SK-N-MC (cell line): ENCODE results near the gene COL4A1.

Experiments
- EZH2 ChIP-seq: fragments of 200-600 bp; sonication (generic); IDR thresholded peaks from one replicate; pipeline ENCODE4 v1.6.1; 2017; ENCODE audit warnings: antibody characterized with exemption
- POLR2AphosphoS5 ChIP-seq: IDR thresholded peaks from 2 replicates; pipeline ENCODE4 v1.6.1; 2012; ENCODE audit warnings: mild to moderate bottlenecking, low read depth, low read length, borderline replicate concordance

GRCh38 chr13:110336681-110337080 lies 29.7 kb upstream of the COL4A1 start:
- TF ChIP-seq EZH2 (no peak), POLR2AphosphoS5 (no peak)
